DMS79 treated with DMSO at 0.1 percent for 48 hours (cell line): Measurements from ENCODE around the gene ZNF365.

Source experiments
- DNase-seq: peaks from one replicate; lab custom pipeline; 2025; lab: John Stamatoyannopoulos, UW

Gene ZNF365

GRCh38 chr10:62422068-62422590, 48.0 kb downstream of the ZNF365 start:
- no peak for DNase-seq

- DNase-seq, result no peak
These were observed 49.9 kb downstream of the ZNF365 start for GRCh38 chr10:62424026-62424425.

GRCh38 chr10:62426086-62426485, 51.9 kb downstream of the ZNF365 start:
- DNase-seq, result no peak

- no peak for DNase-seq
These were observed 52.4 kb downstream of the ZNF365 start for GRCh38 chr10:62426600-62426999.

GRCh38 chr10:62430881-62431280, 56.7 kb downstream of the ZNF365 start:
- DNase-seq, result no peak

GRCh38 chr10:62433181-62433692, 59.1 kb downstream of the ZNF365 start:
- no peak for DNase-seq

- DNase-seq, result no peak
These were observed 59.7 kb downstream of the ZNF365 start for GRCh38 chr10:62433901-62434300.

GRCh38 chr10:62437696-62438095, 63.5 kb downstream of the ZNF365 start:
- peak; percentile 0 for DNase-seq

GRCh38 chr10:62442006-62442405, 67.8 kb downstream of the ZNF365 start:
- DNase-seq, result no peak

GRCh38 chr10:62442894-62443669, 68.9 kb downstream of the ZNF365 start:
- no peak for DNase-seq

- DNase-seq, result no peak
These were observed 69.7 kb downstream of the ZNF365 start for GRCh38 chr10:62443866-62444265.

- no peak for DNase-seq
These were observed 72.5 kb downstream of the ZNF365 start for GRCh38 chr10:62446627-62447026.

GRCh38 chr10:62450912-62451610, 76.9 kb downstream of the ZNF365 start:
- DNase-seq, result no peak

GRCh38 chr10:62451611-62451975, 77.4 kb downstream of the ZNF365 start:
- no peak for DNase-seq
